GM18526 (cell line): ENCODE data around the gene LHX3.

Source experiments
- POLR2A ChIP-seq: IDR thresholded peaks from 3 replicates; pipeline ENCODE4 v1.6.1; 2011; ENCODE audit not compliant: insufficient read length; ENCODE audit errors: extremely low read depth

LHX3 gene

GRCh38 chr9:136205707-136205992 is 722 bp upstream of the LHX3 start:
- no peak for TF ChIP-seq POLR2A

GRCh38 chr9:136204145-136204805 is 653 bp downstream of the LHX3 start:
- no peak for TF ChIP-seq POLR2A

DNA sequence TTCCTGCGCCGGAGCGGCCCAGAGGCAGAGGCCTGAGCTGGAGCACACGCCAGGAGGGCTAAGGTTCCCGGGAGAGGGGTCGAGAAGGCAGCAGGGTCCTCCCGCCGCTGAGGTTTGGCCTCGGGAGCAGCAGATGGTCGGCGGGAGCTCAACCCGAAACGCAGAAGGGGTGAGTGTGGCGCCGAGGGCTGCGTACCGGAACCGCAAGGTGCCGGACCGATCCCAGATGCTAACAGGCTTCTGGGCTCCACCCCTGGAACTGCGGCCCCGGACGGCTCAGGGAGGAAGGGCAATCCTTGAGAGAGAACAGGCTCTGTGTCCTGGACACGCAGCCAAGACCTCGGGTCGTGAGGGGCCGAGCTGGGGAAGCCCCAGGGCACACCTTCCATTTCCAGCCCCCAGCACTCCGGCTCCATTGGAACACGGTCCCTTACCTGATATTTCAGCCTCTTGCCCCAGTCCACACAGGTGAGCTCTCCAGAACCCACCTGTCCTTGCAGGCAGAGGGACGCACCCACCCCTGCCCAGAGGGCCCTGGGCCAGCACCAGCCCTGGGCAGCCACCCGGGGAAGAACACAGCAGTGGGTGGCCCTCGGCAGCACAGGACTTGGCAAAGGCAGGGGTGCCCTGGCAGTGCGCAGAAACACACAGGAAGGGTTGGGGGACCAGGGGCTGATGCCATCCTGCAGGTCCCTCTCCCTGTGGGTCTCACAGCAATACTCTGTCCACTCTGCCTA is 1.4 kb downstream of the LHX3 start:
- TF ChIP-seq POLR2A = no peak

GRCh38 chr9:136202454-136203407 is 2.2 kb downstream of the LHX3 start:
- no peak for TF ChIP-seq POLR2A

- TF ChIP-seq POLR2A = no peak
These were observed 3.1 kb downstream of the LHX3 start for GRCh38 chr9:136201609-136202453.

DNA sequence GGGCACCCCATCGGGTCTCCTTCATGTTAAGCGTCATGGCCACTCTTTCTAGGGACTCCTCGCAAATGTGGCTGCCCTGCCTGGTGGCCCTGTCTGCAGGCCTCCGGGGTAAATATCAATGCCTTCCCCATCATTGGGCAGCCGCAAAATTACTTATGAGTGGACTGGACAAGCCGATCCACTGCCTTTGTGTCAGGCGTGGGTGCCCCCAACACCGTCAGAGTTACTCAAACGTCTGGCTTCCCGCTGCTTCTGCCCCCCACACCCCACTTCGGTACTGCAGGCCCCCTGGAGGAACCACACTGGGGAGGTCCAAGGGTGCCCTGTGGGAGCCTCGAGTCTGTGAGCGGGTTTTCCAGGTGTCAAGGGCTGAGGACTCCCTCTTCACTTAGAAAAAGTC is 3.8 kb downstream of the LHX3 start:
- TF ChIP-seq POLR2A = no peak

GRCh38 chr9:136200424-136200823 is 4.5 kb downstream of the LHX3 start:
- TF ChIP-seq POLR2A = no peak

GRCh38 chr9:136199391-136200288 is 5.3 kb downstream of the LHX3 start:
- no peak for TF ChIP-seq POLR2A

- TF ChIP-seq POLR2A = no peak
These were observed 6.3 kb downstream of the LHX3 start for GRCh38 chr9:136198605-136199083.

DNA sequence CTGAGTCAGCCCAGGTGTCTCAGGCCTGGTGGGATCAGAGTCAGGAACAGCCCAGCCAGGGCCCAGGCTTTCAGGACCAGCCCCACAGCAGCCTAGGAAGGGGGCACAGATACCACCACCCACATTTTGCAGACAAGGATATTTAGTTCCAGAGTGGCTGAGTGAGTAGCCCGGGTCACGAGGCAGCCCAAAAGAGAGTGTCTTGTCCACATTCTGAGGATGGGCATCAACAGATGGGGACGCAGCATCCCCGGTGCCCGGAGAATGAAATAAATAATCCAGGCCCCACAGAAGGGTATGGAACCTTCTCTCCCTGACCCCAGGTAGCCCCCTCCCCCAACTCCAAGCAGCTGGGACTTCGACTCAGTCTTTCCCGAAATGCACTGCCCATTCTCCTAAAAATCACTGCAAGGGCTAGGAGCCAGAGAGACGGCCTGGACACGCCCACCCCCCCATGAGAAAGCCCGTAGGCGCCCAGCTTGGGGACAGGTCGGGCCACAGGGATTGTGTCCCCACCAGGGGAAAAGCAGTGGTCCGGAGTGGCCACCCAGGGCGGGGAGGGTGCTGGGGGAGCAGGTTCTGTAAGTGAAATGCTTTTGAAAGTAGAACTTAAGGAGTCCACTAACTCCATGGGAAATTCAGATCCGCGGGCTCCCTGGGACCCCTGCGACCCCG is 6.9 kb downstream of the LHX3 start:
- no peak for TF ChIP-seq POLR2A

- no peak for TF ChIP-seq POLR2A
These were observed 7.6 kb downstream of the LHX3 start for GRCh38 chr9:136197084-136197875.

GRCh38 chr9:136196404-136197083 is 8.4 kb downstream of the LHX3 start:
- TF ChIP-seq POLR2A = no peak

- no peak for TF ChIP-seq POLR2A
These were observed 10.4 kb downstream of the LHX3 start for GRCh38 chr9:136194540-136194939.
